GM12891 (cell line): ENCODE results near the gene KLHL3.

Experiments
- POLR2A ChIP-seq: IDR thresholded peaks from 2 replicates; pipeline ENCODE4 v1.6.1; 2011; ENCODE audit warnings: low read depth, low read length, control low read depth
- POLR2AphosphoS5 ChIP-seq: IDR thresholded peaks from 2 replicates; pipeline ENCODE4 v1.6.1; 2011; ENCODE audit warnings: low read depth, low read length, control low read depth

GRCh38 chr5:137575211-137575610, 160.7 kb downstream of the KLHL3 start:
- TF ChIP-seq POLR2A (no peak), POLR2AphosphoS5 (no peak)
